Keratinocyte (primary cell): ENCODE measurements around the gene ATP13A5.

Experiments
- EZH2 ChIP-seq: IDR thresholded peaks from one replicate; pipeline ENCODE4 v1.6.1; 2012; ENCODE audit warnings: inconsistent platforms, mild to moderate bottlenecking, low read length, moderate library complexity
- TF ChIP-seq, protein P1 (sequence below), 3 experiments: IDR thresholded peaks in 1 of 3; conservative IDR thresholded peaks in 1 of 3; optimal IDR thresholded peaks in 1 of 3; 2 replicates in 2 of 3; 3 replicates in 1 of 3; pipeline versions ENCODE3 to v1.5.1; 2011; ENCODE audit warnings: low read length in 3 of 3, mild to moderate bottlenecking in 3 of 3, moderate library complexity in 2 of 3, control low read depth in 1 of 3, inconsistent platforms in 1 of 3; ENCODE audit not compliant: insufficient read depth in 2 of 3; ENCODE audit errors: extremely low read depth in 1 of 3

DNA sequence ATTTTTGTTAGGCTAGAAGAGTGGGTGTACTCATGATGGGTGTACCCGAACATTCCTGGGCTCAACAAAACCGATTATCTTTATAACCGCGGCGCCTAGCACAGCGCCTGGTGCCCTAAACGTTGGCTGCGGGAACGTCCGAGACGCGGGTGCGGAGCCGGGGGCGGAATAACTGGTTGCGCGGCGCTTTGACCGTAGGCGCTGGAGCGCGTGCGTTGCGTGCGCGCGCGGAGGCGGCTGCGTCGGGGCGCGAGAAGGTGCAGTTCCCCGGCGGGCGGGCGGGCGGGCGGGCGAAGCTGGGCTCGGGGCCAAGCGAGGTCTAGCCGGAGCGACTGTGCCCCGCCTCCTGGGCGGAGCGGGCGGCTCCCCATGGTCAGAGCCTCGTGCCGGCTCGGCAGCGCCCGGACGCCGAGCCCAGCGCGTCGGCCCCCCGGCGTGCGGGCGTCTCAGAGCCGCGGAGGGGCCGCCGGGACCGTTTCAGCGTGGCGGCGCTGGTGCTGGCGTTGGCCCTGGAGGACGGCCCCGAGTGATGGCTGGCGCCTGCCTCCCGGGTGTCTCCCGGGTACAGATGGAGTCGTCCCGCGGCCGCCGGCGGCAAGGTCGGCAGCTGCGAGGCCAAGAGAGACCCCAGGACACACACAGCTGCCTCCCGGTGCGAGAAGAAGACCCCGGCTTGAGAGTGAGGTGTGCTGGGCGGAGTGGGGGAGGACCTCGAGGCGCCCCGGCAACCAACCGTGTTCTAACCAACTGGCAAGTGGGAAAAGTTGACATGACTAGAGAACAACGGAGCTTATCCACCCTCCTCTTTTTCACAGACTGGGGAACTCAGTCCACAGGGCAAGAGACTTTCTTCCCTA is 137.5 kb downstream of the ATP13A5 start, which contains the start of gene PLAAT1:
- no peak for TF ChIP-seq EZH2
- TF ChIP-seq, protein P1, sequence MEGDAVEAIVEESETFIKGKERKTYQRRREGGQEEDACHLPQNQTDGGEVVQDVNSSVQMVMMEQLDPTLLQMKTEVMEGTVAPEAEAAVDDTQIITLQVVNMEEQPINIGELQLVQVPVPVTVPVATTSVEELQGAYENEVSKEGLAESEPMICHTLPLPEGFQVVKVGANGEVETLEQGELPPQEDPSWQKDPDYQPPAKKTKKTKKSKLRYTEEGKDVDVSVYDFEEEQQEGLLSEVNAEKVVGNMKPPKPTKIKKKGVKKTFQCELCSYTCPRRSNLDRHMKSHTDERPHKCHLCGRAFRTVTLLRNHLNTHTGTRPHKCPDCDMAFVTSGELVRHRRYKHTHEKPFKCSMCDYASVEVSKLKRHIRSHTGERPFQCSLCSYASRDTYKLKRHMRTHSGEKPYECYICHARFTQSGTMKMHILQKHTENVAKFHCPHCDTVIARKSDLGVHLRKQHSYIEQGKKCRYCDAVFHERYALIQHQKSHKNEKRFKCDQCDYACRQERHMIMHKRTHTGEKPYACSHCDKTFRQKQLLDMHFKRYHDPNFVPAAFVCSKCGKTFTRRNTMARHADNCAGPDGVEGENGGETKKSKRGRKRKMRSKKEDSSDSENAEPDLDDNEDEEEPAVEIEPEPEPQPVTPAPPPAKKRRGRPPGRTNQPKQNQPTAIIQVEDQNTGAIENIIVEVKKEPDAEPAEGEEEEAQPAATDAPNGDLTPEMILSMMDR (optimal IDR thresholded peaks at IDR 0.05 in 1 of 3, IDR thresholded peaks at IDR 0.05 in 1 of 3, conservative IDR thresholded peaks at IDR 0.05 in 1 of 3; ENCODE audit: extremely low read depth in 1 of 3, insufficient read depth in 2 of 3, low read length in 3 of 3), result no peak
